Smooth muscle cell of the brain vasculature (primary cell): ENCODE data around the gene HSD11B1L.
A peak's percentile ranks its signal among the peaks of the same experiment; 100 is the strongest.

ENCODE experiments used
- DNase-seq: peaks from one replicate; pipeline ENCODE4 v3.0.0-alpha.2; 2012; ENCODE audit warnings: low read depth, low spot score

HSD11B1L gene, protein sequence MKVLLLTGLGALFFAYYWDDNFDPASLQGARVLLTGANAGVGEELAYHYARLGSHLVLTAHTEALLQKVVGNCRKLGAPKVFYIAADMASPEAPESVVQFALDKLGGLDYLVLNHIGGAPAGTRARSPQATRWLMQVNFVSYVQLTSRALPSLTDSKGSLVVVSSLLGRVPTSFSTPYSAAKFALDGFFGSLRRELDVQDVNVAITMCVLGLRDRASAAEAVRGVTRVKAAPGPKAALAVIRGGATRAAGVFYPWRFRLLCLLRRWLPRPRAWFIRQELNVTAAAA

DNA sequence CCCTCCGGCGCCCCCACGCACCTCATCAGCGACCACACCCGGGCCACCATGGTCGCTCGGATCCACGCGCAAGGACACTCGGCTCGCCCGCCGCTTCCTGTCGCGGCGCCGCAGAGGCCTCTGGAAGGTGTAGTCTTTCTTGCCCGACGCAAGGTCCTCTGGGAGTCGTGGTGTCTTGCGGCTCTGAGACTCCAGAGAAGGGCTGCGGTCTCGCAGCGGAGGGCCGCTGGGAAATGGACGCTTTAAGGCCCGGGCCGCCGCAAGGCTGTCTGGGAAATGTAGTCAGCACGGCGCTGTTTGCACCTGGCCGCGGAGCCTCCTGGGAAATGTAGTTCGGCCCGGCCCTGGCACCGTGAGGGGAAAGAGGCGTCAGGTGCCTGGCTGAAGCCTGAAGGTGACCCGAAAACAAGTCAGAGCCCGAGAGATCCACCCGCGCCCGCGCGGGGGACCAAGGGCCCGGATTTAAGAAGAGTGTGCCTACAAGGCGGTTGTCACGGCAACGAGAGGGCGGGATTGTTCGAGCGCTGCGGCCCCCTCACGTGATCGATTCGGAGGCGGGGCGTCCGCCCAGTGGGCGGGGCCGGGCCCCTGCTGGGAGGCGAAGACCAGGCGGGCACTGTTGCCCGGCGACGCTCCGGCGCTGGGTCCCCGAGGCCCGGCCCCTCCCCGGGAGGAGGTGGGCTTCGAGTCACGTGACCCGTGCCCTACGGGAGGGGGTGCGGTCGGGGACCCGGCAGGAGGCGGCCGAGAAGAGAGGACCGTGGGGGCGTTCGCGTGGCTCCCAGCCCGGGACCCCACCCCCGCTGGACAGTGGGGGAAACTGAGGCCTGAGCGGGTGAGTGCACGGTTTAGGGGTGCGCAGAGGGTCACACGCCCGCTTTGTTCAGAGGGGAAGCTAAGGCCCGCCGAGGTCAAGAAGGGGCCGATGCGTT, at the start of gene HSD11B1L, which contains the start of gene MICOS13:
TSS of gene HSD11B1L (plus strand) at position 591 of the 932 bp plus-strand sequence. CDS start 3,806 bp downstream, outside the sequence.
TSS of gene MICOS13 (minus strand) at position 80 of the 932 bp plus-strand sequence. CDS start at position 50, 30 bp downstream.
- peak; percentile 99 for DNase-seq

DNA sequence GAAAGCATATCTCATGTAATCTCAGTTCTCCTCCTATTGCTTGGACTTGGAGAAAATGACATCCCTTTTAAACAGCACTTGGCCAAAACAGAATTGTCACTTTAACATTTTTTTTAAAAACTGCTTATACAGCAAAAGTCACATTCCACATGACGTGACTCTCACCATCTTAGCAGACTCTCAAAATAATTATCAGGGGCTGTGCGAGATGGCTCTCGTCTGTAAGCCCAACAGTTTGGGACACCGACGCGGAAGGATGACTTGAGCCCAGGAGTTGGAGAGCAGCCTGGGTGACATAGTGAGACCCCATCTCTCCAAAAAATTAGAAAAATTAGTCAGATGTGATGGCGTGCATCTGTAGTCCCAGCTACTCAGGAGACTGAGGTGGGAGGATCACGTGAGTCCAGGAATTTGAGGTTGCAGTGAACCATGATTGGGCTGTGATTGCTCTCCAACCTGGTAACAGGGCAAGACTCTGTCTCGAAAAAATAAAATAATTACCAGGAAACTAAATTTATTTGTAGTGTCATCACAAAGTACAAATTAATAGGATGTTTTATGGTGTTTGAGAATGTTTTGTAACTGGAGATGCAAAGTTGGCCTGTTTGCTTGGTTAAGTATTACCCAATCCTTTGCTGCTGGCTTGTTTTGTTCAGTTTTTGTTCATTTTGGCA, 49.1 kb upstream of the HSD11B1L start:
- DNase-seq = no peak

DNA sequence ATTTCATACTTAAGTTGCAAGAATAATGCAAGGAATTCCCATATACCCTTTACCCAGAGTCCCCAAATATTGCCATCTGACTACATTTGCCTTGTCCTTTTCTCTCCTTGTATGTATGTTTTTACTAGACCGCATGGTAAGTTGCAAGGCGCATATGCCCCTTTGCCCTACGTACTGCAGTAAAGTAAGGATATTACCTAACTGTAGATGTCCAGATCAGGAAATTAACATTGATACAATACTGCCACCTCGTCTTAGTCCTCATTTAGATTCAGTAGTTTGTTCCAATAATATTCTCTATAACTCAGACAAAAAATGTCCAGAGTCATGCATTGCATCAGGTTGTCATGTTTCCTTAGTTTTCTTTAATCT, 48.6 kb upstream of the HSD11B1L start:
- no peak for DNase-seq

DNA sequence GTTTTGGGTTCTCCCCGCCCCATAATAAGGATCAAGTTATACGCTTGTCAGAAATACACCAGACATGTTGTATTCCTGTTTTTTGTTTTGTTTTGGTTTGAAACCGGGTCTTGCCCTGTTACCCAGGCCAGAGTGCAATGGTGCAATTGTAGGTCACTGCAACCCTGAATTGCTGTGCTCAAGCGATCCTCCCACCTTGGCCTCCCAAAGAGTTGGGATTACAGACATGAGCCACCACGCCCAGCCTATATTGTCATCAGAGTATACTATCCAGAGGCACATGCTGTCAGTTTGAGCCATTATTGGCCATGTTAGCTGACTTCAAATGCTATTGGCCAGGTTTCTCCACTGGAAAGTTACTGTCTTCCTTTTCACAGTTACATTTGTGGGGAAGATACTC, 48.2 kb upstream of the HSD11B1L start:
- no peak for DNase-seq

DNA sequence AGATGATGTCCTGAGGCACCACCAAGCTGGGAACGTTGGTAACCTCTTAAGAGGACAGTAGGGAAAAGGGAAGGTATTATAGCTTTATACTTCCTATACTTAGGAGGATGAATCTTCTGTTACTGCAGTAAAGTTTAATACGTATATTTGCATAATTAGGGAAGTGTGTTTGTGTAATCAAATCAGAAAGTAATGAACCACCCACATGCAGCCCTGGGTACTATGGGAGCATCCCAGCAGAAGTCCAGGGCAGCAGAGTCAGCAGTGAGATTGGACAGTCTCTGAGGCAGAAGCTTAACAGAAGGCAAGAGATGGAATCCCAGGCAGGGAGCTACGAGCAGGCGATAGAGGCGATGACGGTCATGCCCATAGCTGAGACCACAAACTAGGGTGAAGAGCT, 45.4 kb upstream of the HSD11B1L start:
- DNase-seq = no peak

DNA sequence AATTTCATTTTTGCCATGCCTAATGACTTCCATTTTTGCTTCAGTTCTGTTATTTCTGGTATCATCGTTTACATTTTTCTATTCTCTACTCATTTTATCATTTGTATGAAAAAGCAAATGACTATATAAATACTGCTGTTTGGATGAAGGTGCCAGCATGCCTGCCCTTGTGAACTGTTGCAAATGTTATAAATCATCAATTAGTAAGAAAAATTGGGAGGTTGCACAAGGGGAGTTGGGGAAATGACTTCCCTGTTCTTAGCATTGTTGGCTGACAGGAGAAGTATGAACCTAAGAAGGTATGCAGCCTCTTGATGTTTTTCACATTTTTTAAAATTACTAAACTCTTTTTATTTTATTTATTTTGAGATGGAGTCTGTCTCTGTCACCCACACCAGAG, 42.9 kb upstream of the HSD11B1L start:
- DNase-seq = no peak

DNA sequence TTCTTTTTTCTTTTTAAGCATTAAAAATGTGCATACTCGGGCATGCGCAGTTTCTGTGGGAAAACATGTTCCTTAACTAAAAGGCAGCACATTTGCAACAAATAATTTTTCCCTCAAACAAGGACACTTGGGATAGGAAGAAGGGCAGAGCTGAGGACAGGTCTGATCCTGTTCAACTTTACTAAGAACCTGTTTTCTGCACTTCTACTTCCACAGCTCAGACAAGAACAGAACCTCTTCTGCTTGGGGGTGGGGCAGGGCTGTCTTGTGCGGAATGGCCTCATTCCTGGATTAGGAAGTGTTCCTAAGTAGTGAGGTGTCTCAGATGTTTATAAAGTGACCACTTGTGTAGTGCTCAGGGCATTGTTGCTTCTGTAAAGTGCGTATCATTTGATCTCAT, 39.7 kb upstream of the HSD11B1L start:
- no peak for DNase-seq

DNA sequence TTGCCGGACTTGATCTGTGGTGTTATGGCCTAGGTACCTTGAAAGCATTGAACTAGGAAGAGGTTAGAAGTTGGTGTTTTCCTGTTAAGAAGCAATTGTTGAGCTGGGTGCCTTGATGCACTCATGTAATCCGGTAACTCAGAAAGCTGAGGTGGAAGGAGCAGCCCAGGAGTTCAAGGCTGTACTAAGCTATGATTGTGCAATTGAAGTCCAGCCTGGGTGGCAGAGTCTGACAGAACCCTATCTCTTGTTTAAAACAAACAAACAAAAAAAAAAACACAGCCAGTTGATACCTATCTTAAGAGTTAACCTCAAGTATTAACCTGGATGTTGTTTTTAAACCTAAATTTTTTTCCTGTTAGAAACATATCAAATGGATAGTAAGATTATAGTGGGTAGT, 38.6 kb upstream of the HSD11B1L start:
- no peak for DNase-seq

DNA sequence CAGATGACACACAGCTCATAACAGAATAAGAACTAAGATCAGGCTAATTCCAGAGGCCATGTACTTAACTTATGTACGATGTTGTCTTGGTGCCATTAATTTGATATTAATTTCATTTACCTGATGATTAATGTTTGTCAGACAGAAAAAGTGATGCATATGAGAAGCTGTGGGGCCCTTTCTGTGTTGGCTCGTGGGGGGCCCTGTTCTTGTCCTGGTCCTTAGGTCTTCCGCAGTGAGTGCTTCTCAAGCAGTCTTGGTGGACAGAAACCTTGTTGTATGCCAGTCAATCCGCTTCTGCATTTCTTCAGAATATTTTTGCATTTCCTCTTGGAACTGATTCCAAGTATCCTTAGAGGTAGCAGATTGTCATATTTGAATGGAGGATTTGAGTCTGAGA, 37.8 kb upstream of the HSD11B1L start:
- no peak for DNase-seq

DNA sequence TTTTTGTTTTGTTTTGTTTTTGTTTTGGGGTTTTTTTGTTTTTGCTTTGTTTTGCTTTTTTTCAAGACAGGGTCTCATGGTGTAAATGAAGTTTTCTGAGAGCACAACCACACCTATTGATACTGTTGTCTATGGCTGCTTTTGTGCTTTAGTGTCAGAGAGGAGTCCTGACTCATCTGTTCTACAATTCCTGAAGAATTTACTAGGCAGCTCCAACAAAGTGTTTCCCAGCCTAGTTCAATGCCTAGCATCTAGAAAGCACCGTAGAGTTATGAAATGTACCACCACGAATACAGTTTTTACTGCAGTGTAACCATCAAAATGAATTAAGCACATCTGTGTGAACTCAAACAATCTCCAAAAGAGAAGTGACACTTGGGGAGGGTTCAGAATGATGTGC, 36.8 kb upstream of the HSD11B1L start:
- no peak for DNase-seq

DNA sequence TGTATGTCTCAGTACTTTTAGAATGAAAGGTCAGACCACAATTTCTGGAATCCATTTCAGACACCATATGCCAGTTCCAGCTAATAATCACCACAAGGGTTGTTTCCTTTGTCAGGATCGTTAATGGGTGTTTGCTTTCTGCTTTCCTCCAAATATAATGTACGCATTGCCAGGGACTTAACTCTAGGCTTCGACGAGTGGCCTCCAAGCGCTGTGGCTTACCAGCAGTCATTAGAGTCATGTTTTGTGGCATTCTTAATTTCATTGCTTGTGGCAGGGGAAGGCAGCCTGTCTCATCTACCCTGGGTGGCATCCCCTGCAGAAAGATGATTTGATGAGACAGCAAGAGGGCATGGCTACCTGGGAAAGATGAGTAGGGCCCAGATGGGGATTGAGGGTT, 35.4 kb upstream of the HSD11B1L start:
- DNase-seq = no peak

DNA sequence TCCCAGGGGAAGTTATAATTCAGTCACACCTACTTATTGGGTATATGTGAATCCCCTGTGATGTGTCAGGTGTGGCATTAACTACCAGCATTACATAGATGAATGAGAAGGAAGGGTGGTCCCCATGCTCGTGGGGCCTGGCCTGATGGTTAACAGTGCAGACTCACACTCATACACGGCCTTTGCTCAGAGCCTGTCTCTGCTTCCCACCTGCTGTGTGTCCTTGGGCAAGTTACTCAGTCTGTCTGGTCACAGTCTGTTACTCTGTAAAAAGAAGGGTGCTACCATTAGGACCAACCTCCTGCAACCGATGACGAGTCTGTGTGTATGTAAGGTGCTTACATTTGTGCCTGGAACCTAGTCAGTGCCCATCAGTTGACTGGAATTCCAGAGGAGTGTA, 34.1 kb upstream of the HSD11B1L start:
- DNase-seq = no peak

DNA sequence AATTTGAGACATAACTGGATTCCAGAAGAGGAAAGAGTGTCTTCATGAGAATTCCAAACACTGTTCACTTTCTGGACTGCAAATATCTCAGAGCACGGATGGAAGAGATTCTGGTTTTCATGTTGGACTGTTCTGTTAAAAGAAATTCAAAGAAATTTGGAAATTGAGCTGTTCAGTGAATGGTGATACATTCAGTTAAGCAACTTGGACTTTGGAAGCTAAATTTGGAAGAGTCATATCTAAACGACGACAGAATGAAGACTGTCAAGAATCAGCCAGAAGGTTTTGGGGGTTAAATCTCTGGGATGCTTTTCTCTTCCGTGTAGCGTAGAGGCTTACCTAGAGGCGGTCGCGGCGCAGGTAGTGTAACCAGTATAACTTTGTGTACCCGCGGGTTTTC, 32.4 kb upstream of the HSD11B1L start:
- DNase-seq = no peak

DNA sequence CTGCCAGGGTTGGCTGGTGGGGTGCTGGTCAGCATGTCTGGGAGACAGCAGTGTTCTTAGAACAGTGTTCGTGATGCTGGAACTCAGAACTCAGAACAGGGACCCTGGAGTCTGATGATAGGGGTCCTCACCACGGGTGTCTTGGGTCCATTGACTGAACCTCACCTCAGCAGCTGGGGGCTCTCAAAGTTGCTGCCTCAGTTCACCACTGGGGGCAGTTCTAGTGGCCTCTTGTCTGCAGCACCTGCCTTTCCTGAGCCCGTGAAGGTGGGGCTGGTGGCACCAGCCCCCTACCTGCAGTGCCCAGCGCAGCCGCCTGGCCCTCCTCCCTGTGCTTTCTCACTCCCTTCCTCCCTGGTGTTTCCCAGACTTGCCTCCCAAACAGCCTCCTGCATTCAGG, 29.5 kb upstream of the HSD11B1L start:
- DNase-seq = no peak

DNA sequence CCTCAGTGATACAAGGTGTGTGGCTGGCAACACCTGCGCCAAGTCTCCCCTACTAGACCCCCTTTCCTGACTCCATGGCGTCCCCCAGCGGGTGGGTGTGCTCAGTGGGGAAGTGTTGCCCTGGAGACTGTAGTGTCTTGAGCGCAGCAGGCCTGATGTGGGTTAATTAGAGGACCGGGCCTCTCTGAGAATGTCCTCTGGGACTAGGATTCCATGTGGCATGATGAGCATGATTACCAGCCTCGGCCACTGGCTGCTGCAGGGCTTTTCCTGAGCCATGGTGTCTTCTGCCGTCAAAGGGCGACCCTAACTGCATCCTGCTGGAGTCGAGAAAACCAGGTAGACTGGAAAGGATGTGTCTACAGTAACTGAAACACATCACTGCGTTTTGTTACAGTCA, 28.6 kb upstream of the HSD11B1L start:
- no peak for DNase-seq

DNA sequence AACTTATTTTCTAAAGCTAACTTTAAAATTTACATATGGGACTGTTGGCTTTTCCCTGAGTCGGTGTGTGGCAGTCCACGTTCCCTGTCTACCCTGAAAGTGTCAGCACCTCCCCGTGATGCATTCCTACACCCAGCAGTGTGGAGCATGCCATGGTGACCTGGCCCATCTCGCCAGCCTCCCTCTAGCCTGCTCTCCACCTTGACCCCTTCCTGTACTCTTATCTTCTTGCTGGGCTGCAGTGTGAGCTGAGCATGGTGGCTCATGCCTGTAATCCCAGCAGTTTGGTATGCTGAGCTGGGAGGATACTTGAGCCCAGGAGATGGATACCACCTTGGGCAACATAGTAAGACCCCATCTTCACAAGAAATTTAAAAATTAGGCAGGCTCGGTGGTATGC, 25.9 kb upstream of the HSD11B1L start:
- no peak for DNase-seq

DNA sequence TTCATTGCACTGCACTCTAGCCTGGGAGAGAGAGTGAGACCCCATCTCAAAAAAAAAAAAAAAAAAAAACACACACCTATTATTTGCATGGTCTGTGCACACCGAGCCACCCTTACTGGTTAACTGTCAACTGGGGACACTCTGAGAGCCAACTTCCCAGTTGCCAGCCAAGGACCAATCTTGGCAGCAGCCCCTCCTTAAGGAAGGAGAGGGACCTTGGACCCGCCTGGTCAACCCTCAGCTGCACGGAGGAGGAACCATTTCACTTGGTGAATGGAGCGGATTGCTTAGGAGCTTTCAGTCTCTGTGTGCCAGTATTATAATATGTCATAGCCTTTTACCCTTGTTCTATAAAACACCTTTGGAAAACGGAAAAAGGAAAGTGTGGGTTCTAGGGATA, 25.4 kb upstream of the HSD11B1L start:
- DNase-seq = no peak

DNA sequence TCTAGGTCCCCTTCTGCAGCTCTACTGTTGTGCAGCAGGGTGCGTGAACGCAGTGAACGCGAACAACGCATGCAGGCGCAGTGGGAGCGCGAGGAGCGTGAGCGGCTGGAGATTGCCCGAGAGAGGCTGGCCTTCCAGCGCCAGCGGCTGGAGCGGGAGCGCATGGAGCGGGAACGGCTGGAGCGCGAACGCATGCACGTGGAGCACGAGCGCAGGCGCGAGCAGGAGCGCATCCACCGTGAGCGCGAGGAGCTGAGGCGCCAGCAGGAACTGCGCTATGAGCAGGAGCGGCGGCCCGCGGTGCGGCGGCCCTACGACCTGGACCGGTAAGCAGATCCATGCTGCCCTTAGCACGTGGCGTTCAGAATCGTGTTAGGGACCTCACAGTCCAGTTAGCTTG, 19.3 kb upstream of the HSD11B1L start:
- no peak for DNase-seq

DNA sequence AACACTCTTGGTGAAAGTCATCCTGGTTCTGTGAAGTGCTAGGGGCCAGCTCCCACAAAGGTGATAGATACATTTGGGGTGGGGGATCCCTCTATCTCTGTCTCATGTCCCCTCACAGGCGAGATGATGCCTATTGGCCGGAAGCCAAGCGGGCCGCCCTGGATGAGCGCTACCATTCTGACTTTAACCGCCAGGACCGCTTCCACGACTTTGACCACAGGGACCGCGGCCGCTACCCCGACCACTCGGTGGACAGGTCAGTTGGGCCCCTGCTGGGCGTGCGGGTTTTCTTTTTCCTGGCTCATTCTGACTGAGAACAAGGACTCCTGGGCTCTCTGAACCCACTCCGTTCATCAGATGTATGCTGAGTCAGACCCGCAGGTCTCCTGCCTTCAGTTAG, 16.9 kb upstream of the HSD11B1L start:
- DNase-seq = no peak

DNA sequence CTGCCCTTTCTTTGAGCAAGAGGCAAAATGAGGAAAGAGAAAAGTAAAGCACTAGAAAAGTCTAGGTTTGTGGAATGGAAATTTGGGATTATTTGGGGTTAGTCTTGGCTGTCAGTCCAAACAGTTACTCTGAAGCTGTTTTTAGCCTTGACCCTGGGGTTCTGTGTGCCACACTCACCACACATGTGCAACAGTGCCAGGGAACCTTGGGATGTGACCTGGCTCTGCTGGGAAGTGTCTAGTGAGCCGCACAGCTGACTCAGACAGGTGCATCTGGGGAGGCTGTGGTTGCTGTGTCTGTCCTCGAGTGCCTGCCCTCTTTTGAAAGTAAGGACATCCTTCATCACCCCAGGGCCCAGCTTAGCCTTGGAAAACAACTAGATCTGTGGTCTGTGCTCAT, 16.3 kb upstream of the HSD11B1L start:
- no peak for DNase-seq

DNA sequence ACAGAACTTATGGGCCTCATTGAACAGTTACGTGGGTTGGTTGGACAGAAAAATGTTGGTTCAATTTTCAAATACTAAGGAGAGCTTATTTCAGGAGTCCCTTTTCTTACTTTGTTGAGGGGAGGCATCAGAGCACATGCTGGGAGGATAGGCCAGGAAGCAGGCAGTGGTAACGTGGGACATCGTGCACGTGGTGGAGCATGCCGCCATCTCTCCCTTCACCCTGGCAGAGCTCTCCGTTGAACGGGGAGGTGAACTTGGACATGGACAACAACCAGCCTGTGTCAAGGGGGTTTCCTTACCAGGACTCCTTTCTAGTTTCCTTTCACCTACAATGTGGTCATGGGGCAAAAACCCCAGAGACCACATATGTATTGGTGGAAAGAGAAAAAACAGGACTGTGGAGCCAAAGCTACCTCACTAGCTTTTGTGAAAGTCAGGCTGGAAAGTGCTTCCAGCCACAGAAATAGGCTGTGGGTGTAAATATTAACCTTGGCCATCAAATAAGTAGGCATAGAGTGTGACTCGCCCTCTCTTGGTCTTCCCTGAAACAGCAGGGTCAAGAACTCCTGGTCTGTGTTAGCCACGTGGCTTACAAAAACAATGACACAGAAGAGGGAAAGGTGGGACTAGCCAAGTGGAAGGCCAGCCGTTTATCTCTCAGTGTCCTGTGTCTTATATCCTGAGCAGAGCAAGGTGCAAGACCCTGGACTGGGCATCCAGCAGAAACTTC, 14.9 kb upstream of the HSD11B1L start:
- DNase-seq = no peak
